Vagina (tissue), 2 donors: ENCODE measurements around the gene C2orf68.
"Not testable (repeated sequence)": the region's sequence is repeated elsewhere in the genome, so short reads cannot be mapped to it uniquely, and the experiment has no call there.

Experiments used
- POLR2A ChIP-seq, 2 donors: fragments of 450-650 bp; IDR thresholded peaks; one replicate each; pipeline ENCODE4 v1.6.1; 2017; ENCODE audit warnings: antibody characterized with exemption in 2 of 2, mild to moderate bottlenecking in 2 of 2, moderate library complexity in 2 of 2
- POLR2AphosphoS5 ChIP-seq, 2 donors: sonication (generic); formaldehyde crosslinking; IDR thresholded peaks; one replicate each; pipeline ENCODE4 v1.9.0; 2017; ENCODE audit warnings: antibody characterized with exemption in 2 of 2, mild to moderate bottlenecking in 2 of 2, low read depth in 1 of 2; ENCODE audit not compliant: insufficient read depth in 1 of 2
- TF ChIP-seq, protein P1 (sequence below), 3 experiments: fragments of 450-650 bp in 2 of 3; fragments of 200-600 bp in 1 of 3; sonication (generic) in 1 of 3; IDR thresholded peaks; one replicate each; pipeline ENCODE4 v1.5.1; 2017 to 2019; ENCODE audit warnings: antibody characterized with exemption in 3 of 3, mild to moderate bottlenecking in 2 of 3, moderate library complexity in 2 of 3

DNA sequence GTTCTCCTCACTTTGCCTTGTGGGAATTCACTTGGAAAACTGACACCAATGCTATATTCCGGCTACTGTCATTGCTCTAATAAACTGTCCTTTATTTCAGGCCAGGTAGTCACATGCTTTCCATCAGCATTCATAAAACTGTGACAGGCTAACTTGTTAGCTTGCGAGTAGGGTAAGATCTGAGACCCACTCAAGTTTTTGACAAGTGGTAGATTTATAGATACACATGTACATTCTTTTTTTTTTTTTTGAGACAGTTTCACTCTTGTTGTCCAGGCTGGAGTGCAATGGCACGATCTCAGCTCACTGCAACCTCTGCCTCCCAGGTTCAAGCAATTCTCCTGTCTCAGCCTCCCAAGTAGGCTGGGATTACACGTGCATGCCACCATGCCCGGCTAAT is 5.9 kb upstream of the C2orf68 start:
- TF ChIP-seq, protein P1, sequence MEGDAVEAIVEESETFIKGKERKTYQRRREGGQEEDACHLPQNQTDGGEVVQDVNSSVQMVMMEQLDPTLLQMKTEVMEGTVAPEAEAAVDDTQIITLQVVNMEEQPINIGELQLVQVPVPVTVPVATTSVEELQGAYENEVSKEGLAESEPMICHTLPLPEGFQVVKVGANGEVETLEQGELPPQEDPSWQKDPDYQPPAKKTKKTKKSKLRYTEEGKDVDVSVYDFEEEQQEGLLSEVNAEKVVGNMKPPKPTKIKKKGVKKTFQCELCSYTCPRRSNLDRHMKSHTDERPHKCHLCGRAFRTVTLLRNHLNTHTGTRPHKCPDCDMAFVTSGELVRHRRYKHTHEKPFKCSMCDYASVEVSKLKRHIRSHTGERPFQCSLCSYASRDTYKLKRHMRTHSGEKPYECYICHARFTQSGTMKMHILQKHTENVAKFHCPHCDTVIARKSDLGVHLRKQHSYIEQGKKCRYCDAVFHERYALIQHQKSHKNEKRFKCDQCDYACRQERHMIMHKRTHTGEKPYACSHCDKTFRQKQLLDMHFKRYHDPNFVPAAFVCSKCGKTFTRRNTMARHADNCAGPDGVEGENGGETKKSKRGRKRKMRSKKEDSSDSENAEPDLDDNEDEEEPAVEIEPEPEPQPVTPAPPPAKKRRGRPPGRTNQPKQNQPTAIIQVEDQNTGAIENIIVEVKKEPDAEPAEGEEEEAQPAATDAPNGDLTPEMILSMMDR (IDR thresholded peaks at IDR 0.05), result not testable (repeated sequence)
- TF ChIP-seq POLR2AphosphoS5 (IDR thresholded peaks at IDR 0.05; ENCODE audit: insufficient read depth in 1 of 2, low read depth in 1 of 2); POLR2A (IDR thresholded peaks at IDR 0.05): not testable (repeated sequence)
